ENCODE data around the gene AGBL1.

AGBL1 gene

DNA sequence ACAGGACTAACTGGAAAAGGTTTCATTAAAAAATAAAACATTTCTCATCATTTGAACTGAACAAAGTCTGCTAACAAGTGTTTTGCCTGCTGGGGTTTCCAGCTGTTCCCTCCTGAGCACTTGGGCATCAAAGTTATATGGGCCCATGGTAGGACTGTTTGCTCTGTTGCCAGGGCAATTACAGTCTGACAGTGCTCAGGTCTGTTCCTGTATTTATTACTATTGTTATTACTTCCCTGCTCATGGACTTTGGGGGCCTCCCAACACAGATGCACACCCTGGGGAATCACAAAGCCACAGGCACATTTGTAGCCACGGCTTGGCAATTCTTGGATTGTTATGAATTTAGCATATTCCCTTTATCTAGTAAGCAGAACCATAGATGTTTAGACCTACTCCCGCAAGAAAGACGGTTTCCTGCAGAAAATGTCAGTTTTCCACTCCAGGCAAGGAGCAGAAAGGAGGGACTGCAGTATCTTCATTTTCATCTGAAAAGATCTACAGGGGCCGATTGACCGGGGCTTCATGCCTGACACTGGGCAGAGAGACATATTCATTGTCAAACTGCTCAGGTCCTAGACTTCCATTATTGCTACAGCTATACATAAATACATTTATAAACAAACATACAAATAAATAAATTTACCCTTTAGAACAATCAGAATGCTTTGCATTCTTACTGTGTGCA lies 580.2 kb downstream of the AGBL1 start:
- no peak for DNase-seq

DNA sequence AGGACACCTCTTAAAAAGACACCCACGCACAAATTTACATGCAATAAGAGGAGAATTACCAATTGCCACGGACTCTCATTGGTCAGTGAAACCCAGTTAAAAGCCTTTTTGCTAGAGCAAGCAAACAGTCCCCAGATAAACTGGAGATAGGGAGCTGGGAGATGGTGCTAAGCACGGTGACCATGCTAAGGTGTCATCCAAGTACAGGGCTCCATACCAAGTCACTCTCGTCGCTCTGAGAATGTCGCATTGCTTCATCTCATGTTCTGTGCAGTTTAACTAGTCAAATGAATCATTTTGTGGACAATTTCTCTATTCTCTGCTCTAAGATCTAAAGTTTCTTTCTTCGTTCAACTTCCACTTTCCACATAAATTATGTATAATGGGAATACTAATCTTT lies 581.9 kb downstream of the AGBL1 start:
- DNase-seq, result no peak

DNA sequence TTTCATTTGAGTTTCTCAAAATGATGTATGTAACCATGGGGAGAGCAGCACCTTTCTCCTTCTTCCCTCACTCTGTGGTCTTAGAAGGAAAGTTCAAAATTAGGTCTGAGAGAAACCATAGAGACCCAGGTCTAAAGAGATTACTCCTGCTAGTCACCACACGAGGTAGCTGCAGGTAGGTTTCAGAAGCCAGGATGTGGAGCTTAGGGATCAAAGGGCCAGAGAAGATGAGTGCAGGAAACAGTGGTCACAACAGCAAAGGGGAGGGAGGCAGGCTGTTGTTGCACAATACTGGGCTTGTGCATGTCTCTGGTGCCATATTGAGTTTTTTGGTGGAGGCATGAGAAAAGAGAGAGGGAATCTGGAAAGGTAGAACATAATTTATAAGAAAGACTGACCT lies 583.6 kb downstream of the AGBL1 start:
- DNase-seq, result no peak

DNA sequence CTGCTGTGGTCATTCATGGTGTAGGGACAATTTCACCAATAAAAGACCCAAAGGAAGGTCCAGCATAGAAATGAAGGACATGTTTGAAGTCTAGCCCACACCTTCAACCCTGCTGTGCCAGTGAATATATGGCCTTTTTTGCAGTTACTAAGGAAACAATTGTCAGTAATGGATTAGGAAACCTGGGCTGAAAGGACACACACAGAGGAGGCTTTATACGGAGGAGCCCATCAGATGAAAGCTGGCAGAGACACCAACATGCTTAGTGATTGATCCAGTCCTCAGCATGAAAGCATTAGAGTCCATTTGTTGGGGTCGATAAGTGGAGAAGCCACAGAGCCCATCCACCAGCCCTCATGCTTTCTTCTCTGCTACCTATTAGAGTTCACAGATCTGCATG lies 584.3 kb downstream of the AGBL1 start:
- DNase-seq, result no peak

DNA sequence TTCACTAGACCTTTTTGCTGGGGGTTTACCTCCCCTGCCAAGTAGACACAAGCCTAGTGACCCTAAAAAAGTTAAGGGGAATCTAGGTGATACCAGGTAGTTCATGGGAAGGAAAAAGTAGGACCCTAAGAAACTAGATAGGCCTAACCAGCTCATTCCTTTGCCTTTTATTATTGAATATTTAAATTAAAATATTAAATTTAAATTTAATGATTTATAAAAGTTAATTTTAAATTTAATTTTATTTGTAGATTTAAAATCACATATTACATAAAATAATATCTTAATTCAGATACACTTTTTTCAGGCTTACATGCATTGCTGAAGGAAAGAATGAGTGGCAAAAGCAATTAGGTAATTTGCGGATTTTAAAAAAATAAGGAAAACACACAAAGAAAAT lies 584.9 kb downstream of the AGBL1 start:
- no peak for DNase-seq

DNA sequence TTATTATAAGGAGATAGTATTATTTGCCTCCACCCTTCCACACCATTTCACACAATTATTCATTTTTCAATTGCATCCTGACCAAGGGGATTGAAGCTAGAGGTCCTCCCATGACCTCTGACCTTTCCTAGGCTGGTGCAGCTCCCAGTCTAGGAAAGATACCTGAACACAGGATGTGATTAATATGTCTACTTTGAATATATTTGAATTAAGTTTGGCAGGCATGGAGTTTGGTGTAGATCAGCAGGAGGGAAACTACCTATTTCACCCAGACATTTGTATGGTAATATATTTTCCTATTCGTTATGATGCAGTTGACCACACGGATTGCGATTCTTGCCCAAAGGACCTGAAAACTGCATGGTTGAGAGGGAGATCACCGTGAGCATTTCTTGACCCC lies 596.3 kb downstream of the AGBL1 start:
- no peak for DNase-seq

DNA sequence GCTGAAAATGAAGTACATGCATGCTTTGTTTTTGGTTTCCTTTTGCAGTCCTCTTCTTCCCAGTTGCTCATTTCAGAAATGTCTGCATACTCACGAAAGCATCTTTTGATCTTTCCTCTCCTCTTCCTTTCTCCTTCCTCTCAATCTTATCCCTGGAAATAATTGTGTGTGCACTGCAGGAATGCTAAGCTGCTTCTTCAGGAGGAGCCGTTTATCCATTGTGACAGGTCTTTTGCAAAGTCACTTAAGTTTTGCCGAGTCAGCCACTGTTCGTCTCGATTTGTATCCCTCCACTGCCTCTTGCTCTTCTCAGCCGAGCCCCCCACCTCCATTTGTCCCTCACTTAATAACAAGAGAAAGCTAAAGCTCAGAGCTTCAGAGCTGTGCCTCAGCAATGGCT lies 597.6 kb downstream of the AGBL1 start:
- no peak for DNase-seq

DNA sequence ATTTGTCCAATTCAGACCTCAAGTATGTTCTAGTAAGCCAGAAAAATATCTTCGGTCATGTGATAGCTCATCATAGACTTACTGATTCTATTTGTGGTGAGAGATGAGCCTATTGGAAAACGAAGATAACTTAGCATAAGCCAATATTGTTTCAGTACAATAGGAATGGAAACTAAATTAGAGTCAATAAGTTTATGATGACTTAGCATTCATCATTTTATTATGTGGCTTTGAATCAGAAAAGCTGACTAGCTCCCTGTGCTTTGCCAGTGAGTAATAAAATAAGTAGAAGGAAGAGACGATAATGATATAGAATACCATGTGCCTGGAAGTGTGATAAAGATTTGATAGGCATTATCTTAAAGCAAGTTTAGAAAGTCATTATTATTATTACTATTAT lies 605.6 kb downstream of the AGBL1 start:
- DNase-seq, result no peak

DNA sequence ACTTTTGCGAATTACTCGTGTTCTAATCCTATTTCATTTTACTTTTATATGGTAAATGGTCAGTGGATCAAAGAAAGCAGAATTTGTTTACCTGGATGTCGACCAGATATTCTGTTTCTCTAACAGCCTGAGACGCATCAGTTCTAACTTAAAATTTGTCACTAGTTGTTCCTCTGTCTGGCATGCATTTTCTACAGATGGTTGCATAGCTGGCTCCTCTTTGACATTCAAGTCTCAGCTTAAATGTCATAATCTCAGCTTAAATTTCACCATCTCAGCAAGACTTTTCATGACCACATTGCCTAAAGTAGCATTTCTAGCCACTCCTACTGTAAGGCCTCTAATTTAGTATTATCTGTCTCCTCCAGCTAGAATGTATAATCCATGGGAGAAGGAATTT lies 609.3 kb downstream of the AGBL1 start:
- DNase-seq, result no peak

DNA sequence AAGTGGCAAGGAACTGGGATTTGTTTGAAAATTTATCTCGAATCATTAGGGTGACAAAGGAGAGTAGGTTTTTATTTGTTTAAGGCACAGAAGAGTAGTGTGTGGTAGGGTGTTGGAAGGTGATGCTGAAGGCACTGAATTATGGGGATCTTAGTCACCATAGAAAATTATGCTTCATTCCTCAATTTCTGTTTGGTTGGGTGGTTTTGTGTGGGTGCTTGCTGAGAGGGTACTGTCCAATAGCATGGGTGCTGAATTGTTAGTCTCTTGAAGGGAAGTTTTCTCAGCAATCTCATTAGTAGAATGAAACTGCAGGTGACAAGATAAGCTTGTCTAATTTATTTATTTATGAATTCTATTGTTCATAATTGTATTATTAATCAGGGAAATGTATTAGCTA lies 610.9 kb downstream of the AGBL1 start:
- DNase-seq, result no peak

DNA sequence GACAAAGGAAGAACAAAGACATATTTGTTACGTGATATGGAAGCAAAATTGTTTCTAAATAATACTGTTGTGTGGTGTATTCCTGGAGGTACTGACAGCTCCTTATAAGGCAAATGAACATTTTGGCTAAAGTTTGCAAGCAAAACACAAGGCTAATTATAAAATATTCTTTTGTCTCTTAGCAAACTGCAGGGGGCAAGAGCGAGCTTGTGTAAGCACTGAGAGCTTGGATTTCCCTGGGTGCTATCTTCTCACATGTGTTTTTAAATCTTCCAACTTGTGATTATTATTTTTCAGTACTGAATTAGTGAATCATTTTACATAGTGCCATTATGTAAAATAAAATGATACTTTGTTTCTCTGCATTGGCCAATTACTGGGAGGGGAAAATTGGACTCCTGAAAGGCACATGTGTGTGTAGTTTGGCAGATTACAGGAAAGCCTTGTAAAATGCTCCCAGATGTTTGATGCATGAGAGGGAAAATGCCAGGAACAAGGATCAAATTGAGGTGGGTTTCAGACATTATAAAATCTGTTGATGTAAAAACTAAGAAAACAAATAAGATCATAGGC lies 611.5 kb downstream of the AGBL1 start:
- peak; percentile 21 for DNase-seq

DNA sequence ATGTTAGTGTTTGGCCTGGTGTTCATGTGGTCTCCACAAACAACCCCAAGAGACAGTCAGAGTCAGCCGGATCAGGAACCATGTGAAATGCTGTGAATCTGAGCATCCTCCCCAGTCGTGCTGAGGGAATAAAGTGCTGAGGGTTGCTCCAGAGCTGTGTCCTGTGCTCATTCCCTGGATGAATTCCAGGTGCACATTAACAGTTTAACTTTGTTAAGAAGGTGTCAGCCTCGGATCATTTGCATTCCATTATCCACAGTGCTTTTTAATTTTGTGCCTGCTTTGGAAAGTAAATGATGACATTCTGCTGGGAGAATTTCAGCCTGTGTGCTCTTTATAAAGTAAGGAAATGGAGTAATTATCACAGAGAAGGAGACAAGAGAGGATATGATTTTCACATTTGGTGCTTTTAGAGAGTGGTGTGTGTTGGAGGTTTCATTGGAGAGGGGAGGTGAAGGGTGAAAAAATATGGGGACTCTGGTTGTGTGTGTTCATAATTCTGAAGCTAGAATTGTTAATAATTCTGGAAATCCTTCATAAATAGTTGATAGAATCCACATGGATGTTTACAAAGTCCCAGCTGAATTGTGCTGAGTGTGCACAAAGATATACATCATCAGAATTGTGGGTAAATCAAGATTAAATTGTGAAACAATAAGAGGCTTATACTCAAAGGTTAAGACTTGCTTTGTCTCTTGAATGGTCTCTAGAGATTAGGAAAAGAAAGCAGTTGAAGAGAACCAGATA lies 621.4 kb downstream of the AGBL1 start:
- DNase-seq, result no peak

DNA sequence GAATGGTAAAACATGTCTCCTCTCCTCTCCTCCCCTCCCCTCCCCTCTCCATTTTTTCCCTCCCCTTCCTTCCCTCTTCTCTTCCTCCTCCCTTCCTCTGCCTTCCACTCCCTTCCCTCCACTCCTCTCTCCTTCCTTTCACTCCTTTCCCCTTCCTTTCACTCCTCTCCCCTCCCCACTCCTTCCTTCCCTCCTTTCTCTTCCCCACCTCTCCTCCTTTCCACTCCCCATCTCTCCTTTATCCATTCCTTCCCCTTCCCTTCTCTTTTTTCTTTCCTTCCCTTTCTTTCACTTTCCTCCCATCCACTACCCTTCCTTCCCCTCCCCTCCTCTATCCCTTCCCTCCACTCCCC lies 621.9 kb downstream of the AGBL1 start:
- no peak for DNase-seq

DNA sequence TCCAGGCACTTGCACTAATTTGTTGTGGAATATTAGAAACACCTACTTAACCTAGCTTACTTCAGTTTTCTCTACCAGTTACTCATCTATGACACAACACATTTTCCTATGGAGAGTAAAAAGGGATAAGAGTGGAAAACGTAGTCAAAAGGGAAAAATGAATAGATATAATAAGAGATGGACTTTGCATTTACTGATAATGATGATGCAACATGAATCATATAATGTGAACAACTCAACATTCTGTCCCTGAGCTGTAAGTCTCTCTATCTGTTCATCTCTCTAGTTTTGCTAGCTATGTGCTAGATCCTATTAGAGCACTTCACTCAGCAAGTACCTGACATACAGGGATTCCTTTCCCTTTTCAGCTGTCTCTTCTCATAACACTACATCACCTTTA lies 627.1 kb downstream of the AGBL1 start:
- no peak for DNase-seq

DNA sequence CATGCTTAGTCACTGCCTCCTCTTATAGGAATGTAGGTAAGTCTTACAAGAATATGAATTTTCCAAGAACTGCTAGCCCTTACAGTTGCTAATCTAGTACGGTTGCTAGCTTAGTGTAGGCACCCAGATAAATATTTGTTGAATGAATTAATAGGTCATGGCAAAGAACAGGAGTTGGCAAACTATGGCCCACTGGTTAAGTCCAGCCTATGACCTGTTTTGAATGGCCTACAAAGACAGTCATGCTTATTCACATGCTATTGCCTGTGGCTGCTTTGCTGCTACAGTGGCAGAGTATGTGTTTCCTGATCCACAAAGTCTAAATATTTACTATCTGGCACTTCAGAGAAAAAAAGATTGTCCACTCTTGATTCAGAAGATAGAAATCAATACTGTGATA lies 631.8 kb downstream of the AGBL1 start:
- no peak for DNase-seq

DNA sequence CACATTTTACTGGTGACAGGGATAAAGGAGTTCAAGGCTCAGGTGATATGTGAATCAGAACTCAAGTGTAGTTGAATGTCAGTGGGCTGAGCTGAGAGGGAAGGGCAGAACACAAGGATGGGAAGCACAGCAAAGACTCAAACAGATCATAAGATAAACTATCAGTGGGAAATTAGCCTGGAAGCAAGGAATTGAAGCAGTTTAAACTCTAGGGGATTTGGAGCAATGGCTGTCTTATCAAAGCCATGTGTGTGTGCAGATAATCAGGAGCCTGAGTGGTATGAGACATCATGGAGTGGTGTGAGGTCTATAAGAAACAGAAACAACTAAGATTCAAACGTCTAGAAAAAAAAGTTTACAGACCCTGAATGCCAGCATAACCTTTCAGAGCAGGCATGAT lies 634.6 kb downstream of the AGBL1 start:
- DNase-seq, result no peak

DNA sequence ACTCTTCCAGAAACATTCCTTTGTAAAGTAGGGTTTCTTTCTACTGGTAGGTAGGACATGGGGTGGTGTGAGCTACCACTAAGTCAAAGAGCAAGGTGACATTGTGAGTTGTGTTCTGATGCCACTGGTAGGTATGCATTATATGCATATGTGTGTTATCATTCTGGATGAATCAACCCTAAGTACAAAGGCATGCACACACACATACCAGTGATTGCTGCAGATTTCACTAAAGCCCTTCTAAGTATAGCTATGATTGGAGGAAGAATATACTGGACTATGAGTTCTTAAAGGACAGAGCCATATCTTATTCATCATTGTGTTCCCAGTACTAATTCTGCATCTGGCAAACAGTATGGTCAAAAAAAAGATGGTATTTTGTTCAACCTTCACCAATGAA lies 646.0 kb downstream of the AGBL1 start:
- no peak for DNase-seq

DNA sequence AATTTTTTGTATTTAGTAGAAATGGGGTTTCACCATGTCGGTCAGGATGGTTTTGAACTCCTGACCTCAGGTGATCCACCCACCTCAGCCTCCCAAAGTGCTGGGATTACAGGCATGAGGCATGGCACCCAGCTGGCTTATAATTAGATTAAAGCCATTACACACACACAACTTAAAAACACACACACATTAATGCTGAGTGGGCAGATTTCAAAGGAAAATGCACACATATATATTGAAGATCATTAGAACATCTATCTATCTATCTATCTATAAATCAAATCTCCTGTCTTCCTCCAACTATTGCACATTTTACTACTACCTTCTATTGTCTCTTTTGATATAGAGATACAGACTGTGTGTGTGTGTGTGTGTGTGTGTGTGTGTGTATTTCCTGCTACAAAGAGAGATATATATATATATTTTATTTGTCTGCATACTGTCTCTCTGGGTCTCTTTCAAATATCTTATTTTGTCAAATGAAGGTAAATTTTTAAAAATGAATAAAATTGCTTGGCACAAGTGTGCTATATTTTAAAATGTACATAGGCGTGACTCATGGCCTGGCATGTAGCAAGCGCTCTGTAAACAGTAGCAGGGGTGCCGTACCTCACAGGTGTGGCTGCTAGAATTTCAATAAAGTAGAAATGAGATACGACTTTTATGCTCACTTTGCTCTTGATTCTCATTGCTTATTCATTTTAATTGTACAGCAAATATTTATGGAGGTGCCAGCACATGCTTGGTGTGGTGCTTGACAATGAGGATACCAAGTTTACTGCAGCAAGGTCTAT lies 655.8 kb downstream of the AGBL1 start:
- DNase-seq, result no peak

DNA sequence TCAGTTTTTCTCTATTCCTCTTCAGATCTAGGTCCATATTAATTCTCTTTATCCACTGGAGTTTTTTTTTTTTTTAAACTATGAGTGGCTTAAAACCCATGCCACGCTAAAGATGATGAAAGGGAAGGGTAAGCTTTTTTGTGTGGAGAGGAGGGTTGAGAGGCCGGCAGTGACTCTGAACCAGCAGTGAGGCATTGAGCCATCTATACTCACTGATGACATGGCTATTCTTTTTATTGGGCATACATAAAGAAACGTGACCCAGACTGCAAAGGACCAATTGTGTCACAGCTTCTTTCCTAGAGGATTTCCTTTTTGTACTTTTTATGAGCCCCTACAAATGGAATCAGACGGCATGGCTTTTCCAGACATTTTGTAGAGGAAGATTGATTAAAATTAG lies 662.2 kb downstream of the AGBL1 start:
- DNase-seq, result no peak

DNA sequence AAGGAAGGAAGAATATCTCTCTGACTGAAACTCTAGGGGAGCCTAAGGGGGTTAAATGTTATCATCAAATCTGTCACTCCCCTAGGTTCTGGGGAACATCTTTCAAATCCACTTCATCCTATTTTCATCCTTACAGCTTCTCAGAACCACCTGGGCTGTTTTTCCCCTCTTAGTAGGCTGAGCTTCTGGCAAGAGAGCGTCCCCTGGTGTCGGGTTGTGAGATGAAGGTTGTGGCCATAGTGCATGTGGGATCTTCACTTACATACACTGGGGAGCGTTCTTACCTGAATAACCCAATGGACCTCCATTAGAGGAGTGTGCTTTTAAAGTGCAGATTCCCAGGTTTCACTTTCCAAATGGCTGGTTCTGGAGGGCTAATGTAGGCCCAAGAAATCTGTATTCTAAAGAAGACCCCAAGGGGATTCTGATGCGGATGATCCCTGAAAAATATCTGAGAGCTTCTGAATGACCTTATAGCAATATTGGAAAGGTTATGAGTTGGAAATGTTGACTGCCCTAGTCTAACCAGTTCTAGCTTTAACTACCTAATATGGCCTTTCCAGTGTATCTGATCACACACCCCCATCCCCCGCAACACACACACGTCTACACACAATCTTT lies 663.7 kb downstream of the AGBL1 start:
- peak; percentile 20 for DNase-seq

DNA sequence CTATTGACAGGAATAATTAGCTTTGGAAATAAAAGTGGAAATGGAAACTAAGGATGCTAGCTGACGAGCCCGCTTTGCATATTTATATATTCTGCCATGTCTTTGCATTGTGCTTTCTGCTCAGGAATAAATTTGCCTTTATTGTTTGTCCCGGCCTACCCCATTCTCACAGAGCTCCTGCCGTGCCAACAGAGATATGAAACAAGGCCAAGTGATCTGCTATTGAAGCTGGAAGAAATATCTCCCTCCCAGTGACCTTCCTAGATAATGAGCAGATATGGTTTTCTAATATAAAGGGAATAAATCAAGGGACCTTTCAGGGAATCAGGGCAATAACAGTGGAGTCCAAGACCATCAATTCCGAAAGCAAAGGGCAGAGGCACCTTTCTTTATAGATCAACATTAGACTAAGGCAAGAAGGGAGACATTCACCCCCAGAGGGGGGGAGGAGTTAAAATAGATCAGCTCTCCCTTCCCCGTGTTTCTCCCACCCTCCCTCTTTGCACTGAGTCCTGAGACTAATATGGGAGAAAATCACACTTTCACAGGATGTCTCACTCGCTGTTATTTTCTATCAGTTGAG lies 664.6 kb downstream of the AGBL1 start:
- no peak for DNase-seq

DNA sequence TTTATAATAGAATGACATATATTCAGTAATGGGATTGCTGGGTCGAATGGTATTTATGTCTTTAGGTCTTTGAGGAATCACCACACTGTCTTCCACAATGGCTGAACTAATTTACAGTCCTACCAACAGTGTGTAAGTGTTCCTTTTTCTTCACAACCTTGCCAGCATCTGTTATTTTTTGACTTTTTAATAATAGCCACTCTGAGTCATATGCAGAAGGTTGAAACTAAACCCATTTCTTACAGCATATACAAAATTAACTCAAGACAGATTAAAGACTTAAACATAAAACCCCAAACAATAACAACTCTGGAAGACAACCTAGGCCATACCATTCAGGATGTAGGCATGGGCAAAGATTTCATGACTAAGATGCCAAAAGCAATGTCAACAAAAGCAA lies 671.4 kb downstream of the AGBL1 start:
- DNase-seq, result no peak

DNA sequence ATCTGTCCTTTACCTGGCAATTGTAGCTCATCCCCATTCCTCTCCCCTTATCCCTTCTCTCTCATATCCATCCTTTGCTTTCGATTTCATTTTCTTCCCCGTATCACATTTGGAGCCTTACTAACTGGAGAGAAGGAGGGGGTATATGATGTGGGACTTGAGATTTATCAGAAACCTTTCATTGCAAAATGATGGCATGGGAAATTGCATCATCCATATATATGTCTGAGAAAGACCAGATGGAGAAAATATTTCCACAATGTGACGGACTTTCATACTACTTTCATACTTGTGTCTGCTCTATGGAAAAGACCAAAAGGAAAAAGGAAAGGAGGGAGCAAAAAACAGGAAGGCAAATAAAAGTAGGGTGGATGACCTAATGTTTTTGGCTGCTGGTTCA lies 675.2 kb downstream of the AGBL1 start:
- no peak for DNase-seq
